GM21576 (cell line): ENCODE results near the gene GRM1.
A peak's percentile ranks its signal among the peaks of the same experiment; 100 is the strongest.

Experiments used
- ATAC-seq: cut with Tn5 transposase; IDR thresholded peaks from one replicate; pipeline ENCODE4 v1.9.1; 2021; ENCODE audit warnings: mild to moderate bottlenecking, moderate library complexity; ENCODE audit not compliant: unreplicated experiment

Gene GRM1

GRCh38 chr6:146095481-146095880, 66.6 kb downstream of the GRM1 start:
- no peak for ATAC-seq

- ATAC-seq, result no peak
Measured at GRCh38 chr6:146097586-146097985, 68.7 kb downstream of the GRM1 start.

- no peak for ATAC-seq
Measured at GRCh38 chr6:146100776-146101175, 71.9 kb downstream of the GRM1 start.

- no peak for ATAC-seq
Measured at GRCh38 chr6:146103416-146104072, 74.7 kb downstream of the GRM1 start.

GRCh38 chr6:146106532-146106931, 77.7 kb downstream of the GRM1 start:
- no peak for ATAC-seq

GRCh38 chr6:146110990-146111389, 82.1 kb downstream of the GRM1 start:
- ATAC-seq, result no peak

GRCh38 chr6:146111881-146112450, 83.1 kb downstream of the GRM1 start:
- no peak for ATAC-seq

- ATAC-seq, result no peak
Measured at GRCh38 chr6:146113084-146113623, 84.3 kb downstream of the GRM1 start.

GRCh38 chr6:146123616-146124015, 94.8 kb downstream of the GRM1 start:
- no peak for ATAC-seq

GRCh38 chr6:146127447-146128215, 98.8 kb downstream of the GRM1 start:
- ATAC-seq, result no peak

- no peak for ATAC-seq
Measured at GRCh38 chr6:146133866-146134265, 105.0 kb downstream of the GRM1 start.

- ATAC-seq, result no peak
Measured at GRCh38 chr6:146135167-146135566, 106.3 kb downstream of the GRM1 start.

- no peak for ATAC-seq
Measured at GRCh38 chr6:146146836-146147235, 118.0 kb downstream of the GRM1 start.

GRCh38 chr6:146149770-146150169, 120.9 kb downstream of the GRM1 start:
- ATAC-seq, result no peak

GRCh38 chr6:146153040-146153758, 124.3 kb downstream of the GRM1 start:
- peak; percentile 98 for ATAC-seq

- ATAC-seq, result no peak
Measured at GRCh38 chr6:146154197-146154596, 125.3 kb downstream of the GRM1 start.

- ATAC-seq, result no peak
Measured at GRCh38 chr6:146161664-146162063, 132.8 kb downstream of the GRM1 start.

GRCh38 chr6:146169872-146170271, 141.0 kb downstream of the GRM1 start:
- no peak for ATAC-seq

GRCh38 chr6:146177785-146178184, 148.9 kb downstream of the GRM1 start:
- no peak for ATAC-seq

GRCh38 chr6:146183831-146184230, 155.0 kb downstream of the GRM1 start:
- no peak for ATAC-seq

- ATAC-seq, result no peak
Measured at GRCh38 chr6:146184701-146185100, 155.8 kb downstream of the GRM1 start.
